Measurements from ENCODE around the gene DGKB.

Gene DGKB

DNA sequence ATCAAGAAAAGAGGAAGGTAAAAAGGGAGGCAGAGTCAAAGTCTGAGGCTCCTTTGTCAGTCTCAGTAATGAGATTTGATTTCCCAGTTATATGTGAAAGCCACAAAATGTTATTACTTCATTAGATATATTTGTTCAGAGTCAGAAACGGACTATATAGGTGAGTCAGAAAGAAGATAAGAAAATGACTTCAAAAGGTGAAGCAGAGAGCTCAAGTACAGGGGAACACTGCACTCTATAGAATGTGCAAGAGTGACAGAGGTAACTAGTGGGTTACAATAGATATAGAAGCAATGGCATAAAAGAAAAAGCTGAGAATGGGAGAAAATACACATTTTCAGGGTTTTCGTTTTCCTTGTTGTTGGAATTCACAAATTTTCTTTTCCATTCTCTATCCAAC is 43.3 kb downstream of the DGKB start:
- DNase-seq (ENCODE audit: low read depth) = no peak

DNA sequence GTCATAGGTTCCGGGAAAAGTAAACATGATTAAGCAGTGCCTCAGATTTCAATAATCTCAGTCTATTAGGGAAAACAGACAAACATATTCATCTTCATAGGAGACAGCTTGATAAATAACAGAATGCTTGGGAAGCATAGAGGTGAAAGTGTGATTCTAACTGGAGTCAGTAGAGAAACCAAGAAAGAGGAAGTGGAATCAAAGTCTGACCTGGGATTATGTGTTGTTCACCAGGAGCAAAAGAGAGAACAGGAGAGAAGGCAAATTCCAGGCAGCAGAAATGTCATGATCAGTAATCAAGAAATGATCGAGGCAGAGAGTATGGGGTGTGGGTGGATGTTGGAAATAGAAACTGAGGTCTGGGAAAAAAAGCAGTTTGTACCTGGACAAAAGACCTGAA is 43.7 kb downstream of the DGKB start:
- no peak for DNase-seq (ENCODE audit: low read depth)

DNA sequence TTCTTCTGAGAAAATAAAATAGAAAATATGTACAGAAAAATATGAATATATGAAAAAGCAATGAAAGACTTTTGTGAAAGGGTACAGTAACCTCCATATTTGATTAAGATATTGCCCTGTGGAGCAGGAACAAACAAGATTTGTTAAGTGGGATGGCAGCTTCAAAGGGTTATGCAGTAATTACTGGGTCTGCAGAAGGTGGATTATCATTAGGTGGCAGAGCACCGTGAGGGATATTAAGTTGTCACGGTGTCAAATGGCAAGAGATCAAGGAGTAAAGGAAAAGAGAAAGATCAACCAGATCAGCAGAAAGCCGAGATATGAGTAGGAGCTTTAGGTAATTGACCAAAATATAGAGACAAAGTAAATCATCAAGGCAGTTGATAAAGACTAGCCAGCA is 44.1 kb downstream of the DGKB start:
- no peak for DNase-seq (ENCODE audit: low read depth)

DNA sequence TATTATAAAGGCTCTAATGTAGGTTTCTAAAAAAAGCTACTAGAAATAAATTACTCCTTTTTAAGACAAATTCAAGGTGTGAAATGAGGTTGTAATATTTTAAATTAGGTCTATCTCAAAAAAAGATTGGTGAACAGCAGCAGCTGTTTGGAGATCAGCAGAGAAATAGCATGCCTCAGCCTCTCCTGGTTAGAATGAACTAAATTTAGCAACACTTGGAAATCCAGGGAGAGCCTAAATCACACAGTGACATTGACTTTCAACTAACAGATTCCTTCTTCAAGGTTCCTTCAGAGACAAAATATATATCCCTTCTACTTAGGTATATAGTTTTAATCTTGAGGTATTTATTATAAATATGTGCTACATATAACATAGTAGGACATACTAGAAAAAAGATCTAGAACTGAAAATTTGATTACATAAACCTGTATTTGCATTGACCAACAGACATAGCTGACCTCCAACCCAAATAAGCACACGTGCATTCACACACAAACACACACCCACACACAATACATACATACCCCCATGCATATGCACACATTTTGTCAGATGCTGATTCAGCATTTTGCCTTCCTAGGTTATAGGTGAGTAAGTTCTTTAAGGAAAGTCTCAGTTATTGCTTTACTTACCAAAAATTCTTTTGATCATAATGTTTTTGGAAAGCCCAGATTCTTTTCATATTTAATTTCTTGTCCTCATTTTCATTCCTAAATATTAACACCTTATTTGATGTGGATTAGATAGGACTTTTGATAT is 47.3 kb downstream of the DGKB start:
- no peak for DNase-seq (ENCODE audit: low read depth)

DNA sequence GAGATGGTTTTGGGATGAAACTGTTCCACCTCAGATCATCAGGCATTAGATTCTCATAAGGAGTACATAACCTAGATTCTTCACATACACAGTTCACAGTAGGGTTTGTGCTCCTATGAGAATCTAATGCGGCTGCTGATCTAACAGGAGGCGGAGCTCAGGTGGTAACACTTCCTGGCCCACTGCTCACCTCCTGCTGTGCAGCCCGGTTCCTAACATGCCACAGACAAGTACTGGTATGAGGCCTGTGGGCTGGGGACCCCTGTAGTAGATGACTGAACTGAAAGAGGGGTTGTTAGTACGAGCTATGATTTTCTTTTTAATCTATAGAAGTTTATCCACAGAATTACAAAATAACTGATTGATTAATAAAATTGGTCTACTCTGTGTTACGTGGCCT is 48.1 kb downstream of the DGKB start:
- no peak for DNase-seq (ENCODE audit: low read depth)

DNA sequence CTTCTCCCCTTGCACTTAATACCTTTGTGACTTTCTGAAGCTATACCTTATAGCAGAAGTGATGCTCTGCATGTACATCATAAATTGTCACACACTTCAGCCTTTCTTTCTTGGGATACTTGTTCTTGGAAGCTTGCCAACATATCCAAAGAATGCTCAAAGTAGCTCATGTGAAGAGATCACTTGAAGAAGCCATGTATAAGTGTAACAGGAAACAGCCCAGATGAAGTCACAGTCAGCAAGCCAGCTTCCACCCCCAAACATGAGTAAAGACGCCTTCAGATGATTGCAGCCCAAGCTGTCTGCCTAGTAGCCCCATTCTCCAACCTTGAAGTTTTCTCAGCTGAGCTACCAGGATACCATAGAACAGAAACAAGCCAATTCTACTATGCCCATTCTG is 50.9 kb downstream of the DGKB start:
- DNase-seq (ENCODE audit: low read depth) = no peak

DNA sequence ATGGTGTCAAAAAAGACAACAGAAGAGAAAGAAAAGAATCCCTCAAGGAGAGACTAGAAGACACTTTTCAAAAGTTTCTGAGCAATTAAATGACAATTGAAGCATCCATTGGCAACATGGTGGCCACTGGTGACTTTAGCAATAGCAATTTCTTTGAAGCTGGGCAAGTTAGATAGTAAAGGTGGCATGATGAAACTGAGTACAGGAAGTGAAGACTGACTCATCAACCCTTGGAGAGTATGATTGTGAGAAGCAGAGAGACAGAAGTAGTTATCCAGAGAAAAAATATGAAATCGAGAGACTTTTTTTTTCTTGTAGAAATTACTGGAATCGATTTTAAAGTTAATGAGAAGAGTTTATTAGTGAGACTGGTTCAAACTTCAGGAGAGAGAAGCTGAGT is 52.5 kb downstream of the DGKB start:
- no peak for DNase-seq (ENCODE audit: low read depth)

DNA sequence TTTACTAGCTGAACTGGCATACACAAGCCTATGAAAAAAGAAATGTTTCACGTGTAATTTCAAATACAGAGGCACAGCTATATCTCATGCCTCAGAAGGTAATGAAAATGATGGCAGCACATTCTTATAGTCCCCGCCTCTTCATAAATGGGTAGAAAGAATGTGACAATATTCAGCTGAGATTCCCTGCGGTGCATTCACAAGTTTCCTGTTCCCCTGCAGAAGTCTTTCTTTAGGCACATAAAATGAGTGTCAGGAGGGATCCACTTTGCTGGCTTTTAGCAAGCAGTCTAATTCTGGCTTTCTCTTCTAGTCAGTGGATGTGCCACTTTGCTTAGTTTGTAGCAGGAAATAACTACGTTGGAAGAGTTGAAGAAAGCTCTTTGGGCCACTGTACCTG is 56.1 kb downstream of the DGKB start:
- DNase-seq (ENCODE audit: low read depth) = no peak

DNA sequence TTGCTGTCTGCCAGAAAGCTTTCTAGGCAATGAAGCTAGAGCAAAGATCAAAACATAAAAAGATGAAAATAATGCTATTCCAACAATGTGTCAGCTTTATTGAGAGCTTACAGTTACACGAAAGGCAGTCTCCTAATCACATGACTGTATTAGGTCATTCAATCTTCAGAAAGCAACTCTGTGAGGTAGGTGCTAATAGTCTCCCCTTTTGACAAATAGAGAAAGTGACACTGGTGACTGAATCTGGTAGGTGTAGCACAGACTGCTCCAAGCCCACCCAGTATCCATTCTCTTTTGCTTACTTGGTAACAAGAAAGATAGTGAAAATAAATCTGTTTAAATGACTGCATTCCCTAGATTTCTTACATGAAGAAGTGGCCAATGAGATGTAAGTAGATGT is 58.8 kb downstream of the DGKB start:
- no peak for DNase-seq (ENCODE audit: low read depth)

DNA sequence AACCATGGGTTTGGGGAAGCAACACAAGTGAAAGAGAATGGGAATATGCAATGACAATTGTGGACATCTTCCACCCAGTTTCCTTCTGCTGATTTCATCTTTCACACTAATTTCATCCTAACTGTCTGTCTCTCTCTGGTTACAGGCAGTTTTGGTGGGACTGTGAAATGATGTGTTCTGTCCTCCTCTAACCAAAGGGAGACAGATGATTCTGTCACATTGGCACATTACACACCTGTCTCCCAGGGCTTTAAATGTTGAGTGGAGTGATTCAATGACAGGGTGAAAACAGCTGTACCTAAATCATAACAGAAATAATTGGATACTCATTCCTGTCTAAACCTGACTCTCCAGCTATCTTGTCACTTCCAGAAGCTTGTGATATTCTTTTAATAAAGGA is 60.0 kb downstream of the DGKB start:
- DNase-seq (ENCODE audit: low read depth) = no peak

DNA sequence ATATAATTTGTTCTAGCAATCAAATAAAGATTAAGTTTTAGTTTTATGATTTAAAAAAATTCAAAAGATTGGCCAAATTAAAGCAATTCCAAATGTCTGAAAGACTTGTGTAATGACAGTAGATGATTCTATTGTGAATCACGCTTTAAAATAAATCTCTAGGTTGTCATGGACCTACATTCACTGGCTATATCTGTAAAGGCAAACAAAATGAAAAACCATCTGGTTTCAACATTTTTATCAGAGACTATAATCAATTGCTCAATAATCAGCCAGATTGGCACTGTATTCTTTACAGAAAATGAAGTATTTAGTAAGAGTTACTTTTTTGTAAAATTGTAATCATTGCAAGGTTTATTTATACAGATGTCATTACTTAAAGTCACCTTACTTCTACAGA is 60.7 kb downstream of the DGKB start:
- no peak for DNase-seq (ENCODE audit: low read depth)

DNA sequence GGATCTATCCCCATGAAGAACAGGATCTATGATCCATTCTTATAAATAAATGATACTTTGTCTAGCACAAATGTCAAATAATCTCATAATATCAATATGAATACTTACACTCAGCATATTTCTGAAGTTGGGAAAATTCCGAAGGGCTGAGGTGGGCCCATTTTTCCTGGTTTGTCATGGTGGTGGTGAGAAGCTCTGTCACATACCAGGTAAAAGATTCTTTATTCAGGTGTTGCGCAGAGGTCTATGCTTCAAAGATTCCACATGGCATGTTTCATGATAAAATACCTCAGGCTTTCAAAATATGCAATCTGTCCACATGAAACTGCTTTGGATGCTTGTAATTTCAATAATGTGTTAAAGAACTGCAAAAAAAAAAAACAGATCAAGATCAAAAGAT is 61.5 kb downstream of the DGKB start:
- no peak for DNase-seq (ENCODE audit: low read depth)

DNA sequence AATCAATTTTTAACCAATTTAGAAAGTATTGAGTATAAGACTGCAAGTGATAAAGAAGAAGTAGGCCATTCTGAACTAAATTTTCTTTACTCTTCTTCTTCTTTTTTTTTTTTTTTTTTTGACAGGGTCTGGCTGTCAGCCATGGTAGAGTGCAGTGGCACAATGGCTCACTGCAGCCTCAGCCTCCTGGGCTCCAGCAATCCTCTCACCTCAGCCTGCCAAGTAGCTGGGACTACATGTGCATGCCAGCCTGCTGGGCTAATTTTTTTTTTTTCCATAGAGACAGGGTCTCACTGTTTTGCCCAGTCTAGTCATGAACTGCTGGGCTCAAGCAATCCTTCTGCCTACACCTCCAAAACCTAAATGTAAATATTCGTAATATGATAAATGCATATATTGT is 63.2 kb downstream of the DGKB start:
- no peak for DNase-seq (ENCODE audit: low read depth)

DNA sequence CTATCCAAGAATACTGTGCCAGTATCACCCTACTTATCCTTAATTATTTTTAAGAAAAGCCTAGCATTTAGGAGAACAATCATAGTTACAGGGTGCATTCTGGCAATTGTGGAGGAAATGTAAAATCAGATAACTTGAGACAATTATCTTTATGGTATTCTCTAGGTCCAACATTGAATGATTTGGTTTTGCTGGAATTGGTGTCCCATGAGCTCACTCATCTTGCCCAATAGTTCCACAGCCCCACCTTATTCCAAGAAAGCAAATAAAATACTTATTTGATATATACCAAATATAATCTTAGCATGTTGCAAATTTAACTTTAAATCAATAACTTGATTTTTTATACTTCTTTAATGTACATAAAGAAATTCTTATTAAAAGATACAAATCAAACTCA is 65.3 kb downstream of the DGKB start:
- DNase-seq (ENCODE audit: low read depth) = no peak

DNA sequence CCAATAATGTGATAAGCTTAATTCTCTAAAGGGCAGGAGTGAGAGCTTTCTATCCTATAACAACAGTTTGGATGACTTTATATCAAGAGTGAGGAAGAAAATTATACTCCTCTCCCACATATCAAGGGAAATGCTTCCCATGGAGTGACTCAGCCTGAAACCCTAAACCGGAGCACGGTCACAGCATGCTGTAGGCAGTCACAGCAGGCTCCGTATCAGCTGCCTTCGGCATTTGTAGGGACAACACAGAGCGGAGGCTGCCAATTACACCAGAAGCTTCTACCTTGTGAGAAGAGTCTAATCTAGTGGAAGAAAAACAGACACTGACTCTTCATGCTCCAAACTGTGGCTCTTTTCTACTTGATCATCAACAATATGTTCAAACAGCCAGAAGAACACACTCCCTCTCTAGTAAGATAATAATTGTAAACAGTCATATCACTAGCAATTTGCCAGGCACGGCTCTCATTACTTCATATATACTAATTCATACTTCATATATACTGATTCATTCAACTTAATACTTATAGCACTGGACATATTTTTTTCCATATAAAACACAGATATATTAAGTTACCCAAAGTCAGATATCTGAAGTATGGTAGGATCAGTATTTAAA is 65.9 kb downstream of the DGKB start:
- DNase-seq (ENCODE audit: low read depth) = no peak

DNA sequence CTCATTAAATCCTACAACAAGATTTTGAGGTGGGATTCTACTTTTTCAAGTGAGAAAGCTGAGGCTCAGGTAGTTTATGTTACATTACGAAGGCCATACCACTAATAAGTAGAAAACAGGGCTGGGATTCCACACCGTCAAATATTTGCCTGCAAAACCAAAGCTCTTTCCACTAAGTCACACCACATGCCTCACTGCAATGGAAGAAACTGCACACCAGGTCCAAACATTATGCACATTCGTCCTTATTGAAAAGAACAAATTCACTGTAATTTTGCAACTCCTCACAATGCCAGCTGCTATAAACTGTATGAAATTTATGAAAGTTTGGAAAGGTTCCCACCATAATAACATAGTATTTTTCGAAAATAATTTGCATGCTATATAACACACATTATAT is 66.5 kb downstream of the DGKB start:
- DNase-seq (ENCODE audit: low read depth) = no peak

DNA sequence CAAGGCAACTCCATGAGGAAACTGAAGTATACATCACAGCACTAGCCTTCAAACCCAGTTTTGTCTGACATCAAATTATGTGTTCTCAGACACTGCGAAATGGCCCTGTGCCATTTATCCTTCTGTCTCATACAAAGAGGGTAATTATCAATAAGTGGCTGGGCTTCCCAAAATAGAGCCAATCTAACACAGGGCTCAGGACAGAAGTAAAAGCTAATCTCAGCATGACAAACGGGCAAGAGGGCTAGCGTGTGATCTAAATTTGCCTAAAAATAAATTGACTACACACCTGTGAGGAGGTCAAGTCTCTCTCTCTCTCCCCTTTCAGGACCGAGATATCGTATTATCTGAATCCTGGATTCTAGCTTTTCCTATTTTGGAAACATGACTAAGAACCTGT is 67.2 kb downstream of the DGKB start:
- no peak for DNase-seq (ENCODE audit: low read depth)

DNA sequence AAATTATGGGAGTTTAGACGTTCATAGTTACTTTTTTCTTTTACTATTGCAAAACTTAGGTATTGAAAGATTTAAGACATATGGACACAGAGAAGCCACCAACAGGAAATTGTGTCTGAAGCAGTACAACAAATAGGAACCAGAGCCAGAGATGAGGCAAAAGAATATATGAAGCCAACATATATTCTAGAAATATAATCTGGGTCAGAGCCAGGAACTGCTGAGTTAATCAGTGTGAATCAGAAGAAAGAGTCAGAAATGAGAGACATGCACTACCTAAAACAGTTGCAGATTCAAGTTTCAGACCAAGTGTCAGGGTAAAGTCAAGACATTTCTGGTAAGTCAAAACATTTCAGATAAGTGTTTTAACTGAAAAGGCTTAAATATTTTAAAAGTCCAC is 67.7 kb downstream of the DGKB start:
- DNase-seq (ENCODE audit: low read depth) = no peak

DNA sequence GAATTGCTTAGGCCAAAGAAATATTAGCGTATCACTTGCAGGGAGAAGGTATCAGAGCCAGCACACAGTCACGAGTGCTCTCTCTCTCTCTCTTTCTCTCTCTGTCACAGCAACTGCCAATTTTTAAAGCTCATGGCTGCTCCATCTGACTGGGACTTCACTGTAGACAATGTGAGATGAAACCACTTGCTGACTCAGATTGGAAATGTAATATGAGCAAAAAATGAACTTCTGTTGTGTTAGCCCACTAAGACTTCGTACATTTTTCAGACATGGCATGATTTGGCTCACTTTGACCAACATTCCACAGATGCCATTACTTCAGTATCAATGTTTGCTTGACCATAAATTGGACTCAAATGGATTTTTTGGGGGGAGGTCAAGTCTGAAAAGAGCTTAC is 68.1 kb downstream of the DGKB start:
- no peak for DNase-seq (ENCODE audit: low read depth)

DNA sequence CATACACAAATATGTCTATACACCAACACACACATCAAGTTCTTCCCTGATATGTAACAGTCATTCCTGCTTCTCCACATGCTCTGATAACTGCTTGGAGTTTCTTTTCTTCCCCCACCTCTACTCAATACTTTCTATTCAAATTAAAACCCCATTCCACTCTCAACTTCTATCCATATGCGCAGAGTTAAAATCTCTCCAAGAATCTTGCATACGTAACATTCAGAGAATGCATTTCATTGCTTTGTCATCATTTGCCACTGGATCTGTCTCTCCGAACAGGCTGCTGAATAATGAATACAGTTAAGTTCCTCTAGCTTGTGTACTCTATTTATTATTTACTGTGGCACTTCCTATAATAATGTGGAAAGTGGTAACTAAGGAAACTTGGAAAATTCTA is 68.8 kb downstream of the DGKB start:
- DNase-seq (ENCODE audit: low read depth) = no peak

DNA sequence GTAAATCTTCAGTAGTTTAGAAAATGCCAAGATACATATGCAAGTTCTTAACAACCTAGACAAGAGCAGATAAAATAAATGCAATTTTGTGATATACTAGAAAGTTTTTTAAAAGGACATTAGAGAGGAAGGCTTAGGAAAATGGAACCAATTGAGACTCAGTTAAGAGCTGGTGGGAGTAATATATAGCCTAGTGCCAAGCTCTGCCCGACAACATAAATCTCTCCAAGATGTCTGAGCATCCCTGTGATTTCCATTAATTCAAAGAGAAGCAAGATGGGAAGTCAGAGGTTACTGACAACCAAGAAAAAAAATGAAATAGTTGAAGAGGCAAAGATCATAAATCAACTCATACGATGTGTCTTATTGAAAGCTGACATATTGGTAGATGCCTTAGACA is 74.5 kb downstream of the DGKB start:
- no peak for DNase-seq (ENCODE audit: low read depth)

DNA sequence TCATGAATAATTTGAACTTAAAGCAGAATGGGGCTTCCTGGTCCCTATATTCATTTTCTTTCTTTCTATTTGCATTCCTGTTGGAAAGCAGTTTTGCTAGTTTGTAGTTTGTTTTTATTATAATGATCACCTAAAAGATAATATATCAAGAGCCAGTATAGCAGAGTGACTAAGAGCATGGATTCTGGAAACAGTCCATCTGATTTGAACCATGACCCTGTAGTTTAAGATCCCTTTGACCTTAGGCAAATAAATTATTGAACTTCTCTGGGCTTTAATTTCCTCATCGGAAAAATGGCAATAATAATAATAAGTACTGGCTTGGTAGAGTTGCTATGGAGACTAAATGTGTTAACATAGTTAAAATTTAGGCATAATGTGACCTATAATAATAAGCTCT is 76.1 kb downstream of the DGKB start:
- no peak for DNase-seq (ENCODE audit: low read depth)

DNA sequence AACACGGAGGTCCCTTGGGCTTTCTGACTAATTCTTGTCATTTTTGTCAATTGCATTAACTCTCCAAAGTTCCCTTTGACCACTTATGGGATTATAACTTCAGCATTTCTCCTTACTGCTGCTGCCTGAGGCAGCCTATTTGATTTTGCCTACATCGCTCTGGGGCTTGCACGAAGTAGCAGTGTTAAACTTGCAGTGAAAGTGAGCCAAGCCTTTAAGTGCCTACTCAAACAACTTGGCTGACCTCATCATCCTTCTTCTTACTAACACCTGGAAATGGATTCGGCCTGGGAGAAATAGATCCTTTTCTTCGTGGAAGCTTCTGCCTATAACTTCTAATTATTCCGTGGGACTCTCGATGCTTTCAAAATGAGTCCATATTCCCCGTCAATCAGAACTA is 76.6 kb downstream of the DGKB start:
- DNase-seq (ENCODE audit: low read depth) = no peak

DNA sequence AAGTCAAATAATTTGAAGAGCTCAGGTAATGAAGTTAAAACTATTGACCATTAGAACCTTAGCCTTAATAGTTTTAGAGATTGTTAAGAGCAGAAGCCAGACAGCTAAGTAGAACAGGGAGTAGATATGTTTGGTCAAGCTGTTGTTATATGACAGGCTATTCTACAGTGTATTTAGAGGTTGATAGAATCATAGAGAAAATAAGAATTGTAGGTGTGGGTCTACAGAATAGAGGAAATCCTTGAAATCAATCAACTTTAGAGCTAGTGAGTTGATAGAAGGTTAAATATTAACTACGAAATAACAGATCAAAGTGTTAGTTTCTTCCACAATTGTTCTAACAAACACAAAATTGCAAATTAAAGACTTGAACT is 80.1 kb downstream of the DGKB start:
- DNase-seq (ENCODE audit: low read depth) = no peak

All from stimulated activated CD4-positive, alpha-beta T cell treated with anti-CD3 and anti-CD28 coated beads, Interleukin-2, amount 100 ng/mL, for 4 hours (primary cell).